Ishikawa (cell line): Measurements from ENCODE around the gene SERINC3.

Experiments
- CEBPB ChIP-seq: IDR thresholded peaks from 2 replicates; pipeline ENCODE4 v1.6.1; 2012
- CREB1 ChIP-seq: IDR thresholded peaks from 2 replicates; pipeline ENCODE4 v1.6.1; 2012; ENCODE audit warnings: low read depth
- EGR1 ChIP-seq: IDR thresholded peaks from 2 replicates; pipeline ENCODE4 v1.6.1; 2012
- EP300 ChIP-seq: IDR thresholded peaks from 2 replicates; pipeline ENCODE4 v1.6.1; 2012; ENCODE audit warnings: borderline replicate concordance
- FOXM1 ChIP-seq: IDR thresholded peaks from 2 replicates; pipeline ENCODE4 v1.6.1; 2012; ENCODE audit warnings: low read depth, borderline replicate concordance
- MAX ChIP-seq: IDR thresholded peaks from 2 replicates; pipeline ENCODE4 v1.6.1; 2012
- NFIC ChIP-seq: IDR thresholded peaks from 2 replicates; pipeline ENCODE4 v1.6.1; 2012
- RAD21 ChIP-seq: IDR thresholded peaks from 2 replicates; pipeline ENCODE4 v1.6.1; 2012; ENCODE audit warnings: low read depth
- REST ChIP-seq: IDR thresholded peaks from 2 replicates; pipeline ENCODE4 v1.6.1; 2012; ENCODE audit warnings: low read depth, mild to moderate bottlenecking
- TAF1 ChIP-seq: IDR thresholded peaks from 2 replicates; pipeline ENCODE4 v1.6.1; 2012; ENCODE audit warnings: low read depth, mild to moderate bottlenecking
- TCF12 ChIP-seq: IDR thresholded peaks from 2 replicates; pipeline ENCODE4 v1.6.1; 2012; ENCODE audit warnings: low read depth
- TEAD4 ChIP-seq: IDR thresholded peaks from 2 replicates; pipeline ENCODE4 v1.6.1; 2012
- USF1 ChIP-seq: IDR thresholded peaks from 2 replicates; pipeline ENCODE4 v1.6.1; 2012
- YY1 ChIP-seq: IDR thresholded peaks from 2 replicates; pipeline ENCODE4 v1.6.1; 2012; ENCODE audit warnings: low read depth
- ZBTB7A ChIP-seq: IDR thresholded peaks from 2 replicates; pipeline ENCODE4 v1.6.1; 2012; ENCODE audit warnings: low read depth

The SERINC3 gene

GRCh38 chr20:44566018-44566417 lies 44.1 kb upstream of the SERINC3 start:
- TF ChIP-seq RAD21 (no peak), EP300 (no peak), FOXM1 (no peak), USF1 (no peak), REST (no peak), MAX (no peak), CEBPB (no peak), EGR1 (no peak), TEAD4 (no peak), NFIC (no peak), YY1 (no peak), TCF12 (no peak), ZBTB7A (no peak), TAF1 (no peak), CREB1 (no peak)

- TF ChIP-seq EP300 = no peak
- no peak for TF ChIP-seq USF1
- TF ChIP-seq TCF12 = no peak
- TF ChIP-seq FOXM1 = no peak
- TF ChIP-seq REST = no peak
- TF ChIP-seq CEBPB = no peak
- no peak for TF ChIP-seq RAD21
These were observed 40.0 kb upstream of the SERINC3 start for GRCh38 chr20:44561876-44562275.

- TF ChIP-seq REST (no peak), EGR1 (no peak), RAD21 (no peak), TCF12 (no peak), CREB1 (no peak), NFIC (no peak), EP300 (no peak), ZBTB7A (no peak), MAX (no peak), YY1 (no peak), CEBPB (no peak), FOXM1 (no peak), TEAD4 (no peak), USF1 (no peak)
These were observed 38.4 kb upstream of the SERINC3 start for GRCh38 chr20:44560229-44560628.

GRCh38 chr20:44559302-44559701 lies 37.4 kb upstream of the SERINC3 start:
- TF ChIP-seq NFIC = no peak
- no peak for TF ChIP-seq EP300
- no peak for TF ChIP-seq TEAD4
- no peak for TF ChIP-seq MAX
- no peak for TF ChIP-seq FOXM1
- no peak for TF ChIP-seq EGR1
- TF ChIP-seq USF1 = no peak
- no peak for TF ChIP-seq ZBTB7A
- TF ChIP-seq RAD21 = no peak
- no peak for TF ChIP-seq CREB1
